GM12873 (cell line): Measurements from ENCODE around the gene SLC52A3.

Experiments
- CTCF ChIP-seq: IDR thresholded peaks from 2 replicates; pipeline ENCODE4 v1.5.1; 2012; ENCODE audit warnings: low read depth, mild to moderate bottlenecking, moderate library complexity, low read length, control low read depth; ENCODE audit not compliant: insufficient read depth; ENCODE audit errors: missing control alignments

Gene SLC52A3

GRCh38 chr20:792248-792647, 23.9 kb upstream of the SLC52A3 start:
- TF ChIP-seq CTCF, result no peak

- no peak for TF ChIP-seq CTCF
Observed at GRCh38 chr20:791056-791455, 22.8 kb upstream of the SLC52A3 start.

- TF ChIP-seq CTCF, result no peak
Observed at GRCh38 chr20:787825-788224, 19.5 kb upstream of the SLC52A3 start.

- no peak for TF ChIP-seq CTCF
Observed at GRCh38 chr20:779771-780170, 11.5 kb upstream of the SLC52A3 start.

- no peak for TF ChIP-seq CTCF
Observed at GRCh38 chr20:776165-776564, 7.9 kb upstream of the SLC52A3 start.

- no peak for TF ChIP-seq CTCF
Observed at GRCh38 chr20:775679-776135, 7.4 kb upstream of the SLC52A3 start.

GRCh38 chr20:774660-775057, 6.4 kb upstream of the SLC52A3 start:
- no peak for TF ChIP-seq CTCF
